Measurements from ENCODE around the gene PPP1R9B.

PPP1R9B gene

DNA sequence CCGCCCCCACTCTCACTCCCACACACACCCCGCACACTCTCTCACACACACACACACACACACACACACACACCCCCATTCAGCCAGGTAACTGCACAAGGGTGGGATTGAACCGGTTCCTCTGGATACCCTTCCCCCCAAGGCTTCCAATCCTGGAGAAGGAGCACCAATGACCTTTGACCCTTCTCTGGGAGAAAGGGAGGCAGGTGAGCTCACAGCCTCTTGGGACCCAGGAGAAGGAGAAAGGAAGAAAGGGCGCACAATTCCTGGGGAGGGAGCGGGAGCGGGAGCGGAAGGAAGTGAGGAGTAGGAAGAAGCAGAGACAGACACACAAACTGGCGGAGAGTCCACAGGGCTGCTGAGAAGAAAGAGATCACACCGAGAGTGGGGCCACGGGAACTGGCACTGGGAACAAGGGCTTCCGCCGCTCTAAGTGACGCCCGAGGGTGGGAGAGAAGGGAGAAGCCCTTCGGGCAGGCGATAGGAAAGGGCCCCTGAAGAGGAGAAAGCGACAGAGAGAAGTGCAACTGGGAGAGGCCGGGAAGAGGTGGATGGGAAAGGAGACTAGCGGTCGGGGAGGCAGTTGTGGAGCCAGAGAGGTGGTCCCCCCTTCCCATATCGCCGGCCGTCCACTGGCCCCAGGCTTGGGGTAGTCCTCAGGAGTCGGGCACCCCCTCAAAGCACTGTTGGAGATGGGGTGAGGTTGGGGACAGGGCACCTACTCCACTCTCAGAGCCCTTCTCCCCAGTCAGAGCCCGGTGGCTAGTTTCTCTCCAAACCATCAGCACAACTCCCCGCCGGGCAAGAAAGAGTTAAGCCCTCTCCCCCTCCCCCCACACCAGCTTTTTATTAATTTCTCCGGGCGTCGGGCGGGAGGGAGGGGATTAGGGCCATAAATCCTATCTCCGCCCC, 21.8 kb downstream of the PPP1R9B start:
- Histone ChIP-seq H3K4me1 (ENCODE audit: control insufficient read depth in 1 of 2, insufficient read depth in 1 of 2, low read depth in 1 of 2, low read length in 1 of 2) (peaks cover 14 to 33% of the 10 kb centered on the region in 2 experiments), H3K27ac (no peak overlapping the region), H3K9me3 (no peaks in the 10 kb centered on the region), H3K4me3 (ENCODE audit: low read depth in 1 of 2, low read length in 1 of 2) (peak overlapping the region in 1 of 2 experiments; percentile 14), H3K36me3 (peaks cover 13% of the 10 kb centered on the region), H3K27me3 (peaks cover 85% of the 10 kb centered on the region)
- TF ChIP-seq, protein P1, sequence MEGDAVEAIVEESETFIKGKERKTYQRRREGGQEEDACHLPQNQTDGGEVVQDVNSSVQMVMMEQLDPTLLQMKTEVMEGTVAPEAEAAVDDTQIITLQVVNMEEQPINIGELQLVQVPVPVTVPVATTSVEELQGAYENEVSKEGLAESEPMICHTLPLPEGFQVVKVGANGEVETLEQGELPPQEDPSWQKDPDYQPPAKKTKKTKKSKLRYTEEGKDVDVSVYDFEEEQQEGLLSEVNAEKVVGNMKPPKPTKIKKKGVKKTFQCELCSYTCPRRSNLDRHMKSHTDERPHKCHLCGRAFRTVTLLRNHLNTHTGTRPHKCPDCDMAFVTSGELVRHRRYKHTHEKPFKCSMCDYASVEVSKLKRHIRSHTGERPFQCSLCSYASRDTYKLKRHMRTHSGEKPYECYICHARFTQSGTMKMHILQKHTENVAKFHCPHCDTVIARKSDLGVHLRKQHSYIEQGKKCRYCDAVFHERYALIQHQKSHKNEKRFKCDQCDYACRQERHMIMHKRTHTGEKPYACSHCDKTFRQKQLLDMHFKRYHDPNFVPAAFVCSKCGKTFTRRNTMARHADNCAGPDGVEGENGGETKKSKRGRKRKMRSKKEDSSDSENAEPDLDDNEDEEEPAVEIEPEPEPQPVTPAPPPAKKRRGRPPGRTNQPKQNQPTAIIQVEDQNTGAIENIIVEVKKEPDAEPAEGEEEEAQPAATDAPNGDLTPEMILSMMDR (IDR thresholded peaks at IDR 0.05): no peak

DNA sequence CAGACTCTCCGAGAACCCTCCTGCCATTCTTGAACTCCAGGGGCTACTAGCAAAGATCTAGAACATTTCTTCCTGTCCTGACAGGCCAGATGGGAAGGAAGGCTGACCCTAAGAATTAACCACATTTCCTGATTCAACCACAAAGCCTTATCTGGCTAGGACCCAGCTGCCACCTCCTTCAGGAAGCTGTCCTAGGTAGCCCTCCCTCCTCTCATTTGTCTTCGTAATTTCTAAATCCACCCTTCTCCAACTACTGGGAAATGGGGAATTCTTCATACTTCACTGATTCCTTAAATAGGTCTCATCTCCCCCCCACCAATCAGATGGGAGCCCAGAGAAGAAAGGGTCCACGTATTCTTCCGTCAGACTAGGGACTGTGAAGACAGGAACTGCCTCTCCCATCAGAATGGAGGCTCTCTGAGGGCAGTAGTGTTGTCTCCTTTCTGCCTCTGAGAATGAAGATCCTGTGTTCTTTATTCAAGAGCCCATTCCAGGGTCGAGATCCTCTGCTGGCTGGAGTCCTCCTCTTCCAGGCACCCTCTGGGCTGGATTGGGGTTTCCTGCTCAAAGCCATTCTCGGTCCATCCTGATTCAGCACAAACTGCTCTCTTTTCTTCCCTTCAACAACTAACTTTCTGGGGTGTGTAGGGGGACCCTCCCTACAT, 22.6 kb downstream of the PPP1R9B start:
- Histone ChIP-seq H3K9me3 (no peaks in the 10 kb centered on the region), H3K27me3 (peaks cover 93% of the 10 kb centered on the region), H3K36me3 (peaks cover 5% of the 10 kb centered on the region), H3K27ac (no peak overlapping the region), H3K4me3 (ENCODE audit: low read depth in 1 of 2, low read length in 1 of 2) (no peak overlapping the region), H3K4me1 (ENCODE audit: control insufficient read depth in 1 of 2, insufficient read depth in 1 of 2, low read depth in 1 of 2, low read length in 1 of 2) (peaks cover 14 to 33% of the 10 kb centered on the region in 2 experiments)
- TF ChIP-seq, protein P1 (IDR thresholded peaks at IDR 0.05): no peak

DNA sequence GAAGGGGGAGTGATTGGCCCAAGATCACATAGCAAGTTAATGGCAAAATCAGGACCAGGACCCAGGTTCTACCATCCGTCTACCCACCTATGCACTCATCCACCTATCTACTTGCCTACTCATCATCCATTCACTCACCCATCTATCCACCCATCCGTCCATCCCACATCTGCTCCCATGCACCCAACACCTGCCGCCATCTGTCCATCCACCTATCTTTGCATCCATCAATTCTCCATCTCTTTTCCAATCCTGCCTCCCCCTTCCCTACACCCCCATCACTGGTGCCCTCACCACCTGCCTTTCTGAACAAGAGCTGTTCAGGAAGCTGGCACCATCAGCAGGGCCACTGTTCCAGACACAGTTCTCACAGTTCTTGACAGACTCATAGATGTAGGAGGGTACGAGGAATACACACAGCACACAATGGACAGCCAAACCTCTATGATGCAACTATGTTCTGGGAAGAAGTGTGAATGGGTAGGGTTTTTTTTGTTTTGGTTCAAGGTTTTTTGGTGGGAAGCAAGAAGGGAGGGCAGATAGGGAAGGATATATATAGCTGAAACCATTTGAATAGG, 25.0 kb downstream of the PPP1R9B start:
- Histone ChIP-seq H3K27me3 (peaks cover 100% of the 10 kb centered on the region), H3K27ac (no peak overlapping the region), H3K36me3 (no peaks in the 10 kb centered on the region), H3K9me3 (no peaks in the 10 kb centered on the region), H3K4me1 (ENCODE audit: control insufficient read depth in 1 of 2, insufficient read depth in 1 of 2, low read depth in 1 of 2, low read length in 1 of 2) (peaks cover 14 to 33% of the 10 kb centered on the region in 2 experiments), H3K4me3 (ENCODE audit: low read depth in 1 of 2, low read length in 1 of 2) (no peak overlapping the region)
- TF ChIP-seq, protein P1 (IDR thresholded peaks at IDR 0.05): no peak

DNA sequence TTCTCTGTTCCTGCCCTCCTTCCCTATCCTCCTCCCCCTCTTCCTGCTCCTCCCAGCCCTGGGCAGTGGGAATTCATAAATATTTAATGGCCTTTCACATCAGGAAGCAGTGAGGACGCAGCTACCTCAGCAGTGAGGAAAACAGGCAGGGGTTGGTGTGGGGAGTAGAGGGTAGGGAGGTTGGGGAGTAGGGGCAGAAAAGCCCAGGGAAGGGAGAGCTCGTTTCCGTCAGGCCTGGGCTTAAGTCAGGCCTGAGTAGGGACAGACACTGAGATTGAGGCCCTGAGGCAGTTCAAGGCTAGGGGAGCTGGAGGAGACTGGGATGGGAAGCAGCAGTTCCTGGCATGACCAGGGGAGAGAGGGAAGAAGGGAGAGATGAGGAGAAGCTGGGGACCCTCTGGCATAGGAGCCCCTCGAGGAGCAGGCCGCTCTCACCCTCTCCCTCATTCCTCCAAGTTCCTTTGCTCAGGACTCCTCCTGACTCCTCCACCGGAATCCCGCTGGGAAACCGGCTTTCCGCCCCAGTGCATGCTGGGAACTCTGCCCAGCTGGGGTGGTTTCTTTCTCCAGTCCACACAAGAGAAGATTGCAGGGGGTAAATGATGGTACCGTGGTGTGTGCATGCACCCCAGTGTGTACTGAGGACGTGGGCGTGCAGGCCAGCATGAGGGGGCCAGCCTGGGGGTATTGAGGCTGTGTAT, 26.7 kb downstream of the PPP1R9B start:
- Histone ChIP-seq H3K4me3 (ENCODE audit: low read depth in 1 of 2, low read length in 1 of 2) (no peak overlapping the region), H3K27ac (no peak overlapping the region), H3K36me3 (no peaks in the 10 kb centered on the region), H3K9me3 (no peaks in the 10 kb centered on the region), H3K4me1 (ENCODE audit: control insufficient read depth in 1 of 2, insufficient read depth in 1 of 2, low read depth in 1 of 2, low read length in 1 of 2) (peaks cover 11 to 17% of the 10 kb centered on the region in 2 experiments), H3K27me3 (peaks cover 100% of the 10 kb centered on the region)
- TF ChIP-seq, protein P1 (IDR thresholded peaks at IDR 0.05): no peak

DNA sequence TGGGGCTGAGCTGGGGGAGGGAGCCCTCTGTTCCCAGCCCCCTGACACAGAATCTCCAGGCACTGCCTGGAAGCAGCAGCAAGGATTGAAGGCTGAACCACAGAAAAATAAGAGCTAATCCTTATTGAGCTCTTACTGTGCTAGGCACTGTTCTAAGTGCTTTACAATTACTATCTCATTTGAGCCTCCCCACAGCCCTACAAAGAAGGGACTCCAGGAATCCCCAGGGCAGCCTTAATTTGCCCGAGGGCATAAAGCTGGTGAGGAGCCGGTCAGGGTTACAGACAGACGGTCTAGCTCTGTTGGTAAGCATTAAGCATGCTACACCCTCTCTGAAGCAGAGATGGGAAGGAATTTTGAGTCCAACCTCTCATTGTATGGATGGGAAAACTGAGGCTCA, 27.5 kb downstream of the PPP1R9B start:
- Histone ChIP-seq H3K36me3 (no peaks in the 10 kb centered on the region), H3K4me1 (ENCODE audit: control insufficient read depth in 1 of 2, insufficient read depth in 1 of 2, low read depth in 1 of 2, low read length in 1 of 2) (peaks cover 6 to 8% of the 10 kb centered on the region in 2 experiments), H3K4me3 (ENCODE audit: low read depth in 1 of 2, low read length in 1 of 2) (no peak overlapping the region), H3K27ac (no peak overlapping the region), H3K27me3 (peaks cover 100% of the 10 kb centered on the region), H3K9me3 (no peaks in the 10 kb centered on the region)
- TF ChIP-seq, protein P1 (IDR thresholded peaks at IDR 0.05): no peak

Data from neutrophil (primary cell).